ENCODE measurements around the gene AGA. TPM values are rescaled to one million over a fixed set of nuclear protein-coding genes. Genes with fewer than 3 reads are reported as not detected.

Gene AGA
- total RNA-seq, 1 experiment from 2014 or later = 35.4 TPM

- DNase-seq = no peak
- Mint-ChIP-seq H3K36me3 (ENCODE audit: insufficient read depth, unreplicated experiment) (peaks cover 7% of the 10 kb centered on the region), H3K9me3 (ENCODE audit: unreplicated experiment) (no peaks in the 10 kb centered on the region), H3K27ac (ENCODE audit: unreplicated experiment) (no peak overlapping the region), H3K4me1 (ENCODE audit: low read depth, unreplicated experiment) (peaks cover 7% of the 10 kb centered on the region), H3K27me3 (ENCODE audit: insufficient read depth, unreplicated experiment) (no peaks in the 10 kb centered on the region), H3K4me3 (ENCODE audit: unreplicated experiment) (no peak overlapping the region)
- Histone ChIP-seq H3K4me3 (ENCODE audit: low read depth, low read length) (no peak overlapping the region), H3K4me1 (0 out of 2 replicates have a peak, but pooled peaks cover 3% of the 10 kb centered on the region), H3K27me3 (replicated peaks; ENCODE audit: control insufficient read depth, insufficient read depth, low read length) (no peaks in the 10 kb centered on the region), H3K36me3 (ENCODE audit: control insufficient read depth, insufficient read depth, low read length) (no peaks in the 10 kb centered on the region), H3K9me3 (no peaks in the 10 kb centered on the region)
- intact Hi-C loops (cut with micrococcal nuclease; ENCODE audit: unreplicated experiment) = loop anchor here (5.0 kb wide), 3 partner anchors 133 to 347 kb away; no protein-coding TSS in a partner anchor
- BruUV-seq (replicated peaks) = no TSS peak
- ChIA-PET POLR2A (no interaction called here), CTCF (no interaction called here)
- no peak for TF ChIP-seq CTCF (IDR thresholded peaks at IDR 0.05; ENCODE audit: insufficient read depth in 1 of 2, low read depth in 1 of 2, low read length in 1 of 2, severe bottlenecking in 1 of 2, unreplicated experiment in 1 of 2)
Measured at GRCh38 chr4:177444911-177445736, 2.9 kb upstream of the AGA start.

- 0 out of 2 replicates have a peak, but pooled peaks cover 3% of the 10 kb centered on the region for H3K4me1 ChIP-seq
- H3K4me1 Mint-ChIP-seq (ENCODE audit: low read depth, unreplicated experiment) = peaks cover 7% of the 10 kb centered on the region
- no TSS peak for BruUV-seq (replicated peaks)
- no peaks in the 10 kb centered on the region for H3K9me3 ChIP-seq
- peak overlapping the region; percentile 67 for H3K4me3 ChIP-seq (ENCODE audit: low read depth, low read length)
- H3K27me3 Mint-ChIP-seq (ENCODE audit: insufficient read depth, unreplicated experiment) = no peaks in the 10 kb centered on the region
- H3K4me3 Mint-ChIP-seq (ENCODE audit: unreplicated experiment) = peak overlapping the region; percentile 98
- H3K36me3 Mint-ChIP-seq (ENCODE audit: insufficient read depth, unreplicated experiment) = peaks cover 7% of the 10 kb centered on the region
- no peaks in the 10 kb centered on the region for H3K36me3 ChIP-seq (ENCODE audit: control insufficient read depth, insufficient read depth, low read length)
- CTCF ChIA-PET = no interaction called here
- peak in 1 of 2 experiments; percentile 12 for TF ChIP-seq CTCF (IDR thresholded peaks at IDR 0.05; ENCODE audit: insufficient read depth in 1 of 2, low read depth in 1 of 2, low read length in 1 of 2, severe bottlenecking in 1 of 2, unreplicated experiment in 1 of 2)
- no peaks in the 10 kb centered on the region for H3K9me3 Mint-ChIP-seq (ENCODE audit: unreplicated experiment)
- peak overlapping the region; percentile 97 for H3K27ac Mint-ChIP-seq (ENCODE audit: unreplicated experiment)
- DNase-seq = peak in 1 of 2 experiments; percentile 34
- no peaks in the 10 kb centered on the region for H3K27me3 ChIP-seq (replicated peaks; ENCODE audit: control insufficient read depth, insufficient read depth, low read length)
- intact Hi-C loops (cut with micrococcal nuclease; ENCODE audit: unreplicated experiment) = loop anchor here (5.0 kb wide), 3 partner anchors 129 to 351 kb away; no protein-coding TSS in a partner anchor
- POLR2A ChIA-PET = interaction anchor here (1.4 to 1.8 kb wide), 3 partner anchors 31 to 132 kb away, joined by 3 to 11 read pairs (median 7); partner anchors contain the start of gene NEIL3
Measured at GRCh38 chr4:177441061-177441802, 1.0 kb downstream of the AGA start.

DNA sequence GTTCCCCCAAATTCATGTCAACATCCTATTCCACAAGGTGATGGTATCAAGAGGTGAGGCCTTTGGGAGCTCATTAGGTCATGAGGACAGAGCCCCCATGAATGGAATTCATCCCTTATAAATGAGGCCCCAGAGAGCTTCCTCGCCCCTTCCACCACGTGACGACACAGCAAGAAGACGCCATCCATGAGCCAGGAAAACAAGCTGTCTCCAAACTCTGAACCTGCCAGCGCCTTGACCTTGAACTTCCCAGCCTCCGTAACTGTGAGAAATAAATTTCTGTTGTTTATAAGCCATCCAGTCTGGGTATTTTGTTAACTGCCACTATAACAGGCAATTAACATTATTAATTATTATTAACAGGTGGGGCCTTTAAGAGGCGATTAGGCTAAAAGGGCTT is 5.8 kb downstream of the AGA start:
- BruUV-seq (replicated peaks) = no TSS peak
- CTCF ChIA-PET = interaction anchor here (0.7 kb wide), 1 partner anchor 127 kb away, joined by 3 read pairs; no protein-coding TSS in a partner anchor
- Mint-ChIP-seq H3K4me1 (ENCODE audit: low read depth, unreplicated experiment) (peaks cover 6% of the 10 kb centered on the region), H3K9me3 (ENCODE audit: unreplicated experiment) (no peaks in the 10 kb centered on the region), H3K4me3 (ENCODE audit: unreplicated experiment) (no peak overlapping the region), H3K27me3 (ENCODE audit: insufficient read depth, unreplicated experiment) (no peaks in the 10 kb centered on the region), H3K36me3 (ENCODE audit: insufficient read depth, unreplicated experiment) (peaks cover 7% of the 10 kb centered on the region), H3K27ac (ENCODE audit: unreplicated experiment) (no peak overlapping the region)
- Histone ChIP-seq H3K4me3 (ENCODE audit: low read depth, low read length) (no peak overlapping the region), H3K9me3 (no peaks in the 10 kb centered on the region), H3K4me1 (0 out of 2 replicates have a peak, but pooled peaks cover 3% of the 10 kb centered on the region), H3K36me3 (ENCODE audit: control insufficient read depth, insufficient read depth, low read length) (no peaks in the 10 kb centered on the region), H3K27me3 (replicated peaks; ENCODE audit: control insufficient read depth, insufficient read depth, low read length) (no peaks in the 10 kb centered on the region)
- POLR2A ChIA-PET = no interaction called here
- DNase-seq = no peak
- intact Hi-C loops (cut with micrococcal nuclease; ENCODE audit: unreplicated experiment) = no loop called here
- no peak for TF ChIP-seq CTCF (IDR thresholded peaks at IDR 0.05; ENCODE audit: insufficient read depth in 1 of 2, low read depth in 1 of 2, low read length in 1 of 2, severe bottlenecking in 1 of 2, unreplicated experiment in 1 of 2)
